Fibroblast of pulmonary artery (primary cell): Measurements from ENCODE around the gene FRRS1L.

Experiments
- DNase-seq: peaks from one replicate; pipeline ENCODE4 v3.0.0-alpha.2; 2010; ENCODE audit warnings: low read depth
- H3K4me3 ChIP-seq: replicated peaks from 2 replicates; pipeline ENCODE4 v1.5.1; 2011; ENCODE audit warnings: low read depth, mild to moderate bottlenecking, control low read depth, low read length, moderate library complexity
- CTCF ChIP-seq: IDR thresholded peaks from 2 replicates; pipeline ENCODE4 v1.5.1; 2011; ENCODE audit warnings: mild to moderate bottlenecking, control low read depth, low read length, inconsistent platforms; ENCODE audit errors: missing control alignments

Gene FRRS1L

GRCh38 chr9:109166771-109167601, at the start of gene FRRS1L:
TSS of gene FRRS1L (minus strand) at chr9:109167249. CDS start at chr9:109167138, 111 bp downstream.
- no peak for DNase-seq
- no peak for TF ChIP-seq CTCF
- H3K4me3 ChIP-seq: peak within 1 kb of the TSS; percentile 12

GRCh38 chr9:109214414-109214813, 47.4 kb upstream of the FRRS1L start:
- no peak overlapping the region for H3K4me3 ChIP-seq
- TF ChIP-seq CTCF: no peak
- no peak for DNase-seq

GRCh38 chr9:109213285-109214121, 46.5 kb upstream of the FRRS1L start:
- DNase-seq: no peak
- H3K4me3 ChIP-seq: no peak overlapping the region
- TF ChIP-seq CTCF: no peak

- no peak for TF ChIP-seq CTCF
- DNase-seq: no peak
- H3K4me3 ChIP-seq: no peak overlapping the region
These were observed 45.7 kb upstream of the FRRS1L start for GRCh38 chr9:109212768-109213167.

GRCh38 chr9:109206670-109207069, 39.6 kb upstream of the FRRS1L start:
- TF ChIP-seq CTCF: no peak
- H3K4me3 ChIP-seq: no peak overlapping the region
- DNase-seq: no peak

- no peak overlapping the region for H3K4me3 ChIP-seq
- no peak for TF ChIP-seq CTCF
- no peak for DNase-seq
These were observed 38.5 kb upstream of the FRRS1L start for GRCh38 chr9:109205526-109205925.
